IMR-90 (cell line): Measurements from ENCODE around the gene RHOB. TPM values are rescaled to one million over a fixed set of nuclear protein-coding genes. Genes with fewer than 3 reads are reported as not detected.

Experiments used
- ATAC-seq: fragments of 200-7000 bp; cut with Tn5 transposase; 2 replicates; pipeline ENCODE4 v1.9.1; 2020; ENCODE audit warnings: low read depth, mild to moderate bottlenecking, moderate library complexity
- BruUV-seq: library from RNA; stranded (reverse); fragments of 400-500 nt; replicated peaks from 2 replicates; lab custom pipeline; 2021; lab: Mats Ljungman, UMichigan
- CTCF ChIA-PET: fragments of 300-600 bp; formaldehyde crosslinking; extraction: SDS; loops from one replicate; lab custom pipeline; 2021; ENCODE audit warnings: antibody characterized with exemption; lab: Yijun Ruan, JAX
- POLR2A ChIA-PET: fragments of 300-600 bp; sonication (Branson Sonifier 250); formaldehyde crosslinking; loops from one replicate; lab custom pipeline; 2022; ENCODE audit warnings: antibody characterized with exemption; ENCODE audit not compliant: unreplicated experiment; lab: Charles Lee
- DNase-seq: peaks from one replicate; pipeline ENCODE4 v3.0.0; 2013
- H2AFZ ChIP-seq: replicated peaks from 2 replicates; pipeline ENCODE3; 2013; ENCODE audit warnings: low read length, mild to moderate bottlenecking; ENCODE audit not compliant: poor library complexity
- H2AK5ac ChIP-seq: 2 replicates; pipeline ENCODE4 v1.6.1; 2013; ENCODE audit warnings: low read depth, low read length, inconsistent platforms
- H2AK9ac ChIP-seq: replicated peaks from 2 replicates; pipeline ENCODE3; 2013; ENCODE audit warnings: mild to moderate bottlenecking, low read depth, low read length, moderate library complexity; ENCODE audit not compliant: poor library complexity
- H2BK120ac ChIP-seq: 2 replicates; pipeline ENCODE4 v1.6.1; 2013; ENCODE audit warnings: low read depth, low read length, inconsistent platforms
- H2BK15ac ChIP-seq: 3 replicates; pipeline ENCODE4 v1.6.1; 2013; ENCODE audit warnings: low read depth, low read length, inconsistent platforms
- H2BK20ac ChIP-seq: 2 replicates; pipeline ENCODE4 v1.6.1; 2013; ENCODE audit warnings: low read depth, mild to moderate bottlenecking, inconsistent platforms, low read length, moderate library complexity
- H2BK5ac ChIP-seq: 2 replicates; pipeline ENCODE4 v1.6.1; 2013; ENCODE audit warnings: mild to moderate bottlenecking, low read depth, low read length, inconsistent platforms; ENCODE audit not compliant: poor library complexity, severe bottlenecking
- H3K14ac ChIP-seq: replicated peaks from 2 replicates; pipeline ENCODE4 v1.6.1; 2013; ENCODE audit warnings: low read depth, low read length, inconsistent platforms
- H3K18ac ChIP-seq: 2 replicates; pipeline ENCODE4 v1.6.1; 2013; ENCODE audit warnings: low read depth, low read length, control low read depth
- H3K23ac ChIP-seq: 2 replicates; pipeline ENCODE4 v1.6.1; 2013; ENCODE audit warnings: low read depth, low read length, inconsistent platforms
- H3K27ac ChIP-seq: 2 replicates; pipeline ENCODE4 v1.5.1; 2013; ENCODE audit warnings: mild to moderate bottlenecking, control low read depth, low read length; ENCODE audit not compliant: insufficient read depth
- H3K27me3 ChIP-seq: 2 replicates; pipeline ENCODE4 v1.6.1; 2013; ENCODE audit warnings: low read length; ENCODE audit not compliant: control insufficient read depth, insufficient read depth
- H3K36me3 ChIP-seq: 2 replicates; pipeline ENCODE4 v1.6.1; 2013; ENCODE audit warnings: low read length, mixed read lengths; ENCODE audit not compliant: control insufficient read depth, insufficient read depth
- H3K4ac ChIP-seq: 2 replicates; pipeline ENCODE4 v1.6.1; 2013; ENCODE audit warnings: low read depth, low read length, inconsistent platforms
- H3K4me1 ChIP-seq: 2 replicates; pipeline ENCODE4 v1.6.1; 2013; ENCODE audit warnings: low read length, mixed read lengths; ENCODE audit not compliant: control insufficient read depth, insufficient read depth
- H3K4me2 ChIP-seq: 2 replicates; pipeline ENCODE4 v1.6.1; 2013; ENCODE audit warnings: low read depth, mild to moderate bottlenecking, control low read depth, low read length, moderate library complexity
- H3K4me3 ChIP-seq: 2 replicates; pipeline ENCODE4 v1.5.1; 2013; ENCODE audit warnings: low read depth, mild to moderate bottlenecking, control low read depth, low read length, moderate library complexity; ENCODE audit not compliant: insufficient read depth
- H3K56ac ChIP-seq: 2 replicates; pipeline ENCODE4 v1.6.1; 2013; ENCODE audit warnings: low read length, inconsistent platforms; ENCODE audit not compliant: insufficient read depth; ENCODE audit errors: extremely low read depth
- H3K79me1 ChIP-seq, 2 experiments: 2 replicates each; pipeline ENCODE4 v1.6.1; 2013; ENCODE audit warnings: low read length in 2 of 2, inconsistent platforms in 1 of 2, low read depth in 1 of 2
- H3K9ac ChIP-seq: 2 replicates; pipeline ENCODE4 v1.6.1; 2013; ENCODE audit warnings: low read depth, low read length, control low read depth
- H3K9me1 ChIP-seq: 2 replicates; pipeline ENCODE4 v1.6.1; 2013; ENCODE audit warnings: low read length, inconsistent platforms; ENCODE audit not compliant: insufficient read depth
- H3K9me3 ChIP-seq: 2 replicates; pipeline ENCODE4 v1.6.1; 2013; ENCODE audit warnings: low read length; ENCODE audit not compliant: control insufficient read depth, insufficient read depth
- H4K20me1 ChIP-seq: 2 replicates; pipeline ENCODE4 v1.6.1; 2013; ENCODE audit warnings: low read length, inconsistent platforms; ENCODE audit not compliant: insufficient read depth
- H4K5ac ChIP-seq: 2 replicates; pipeline ENCODE4 v1.6.1; 2013; ENCODE audit warnings: mild to moderate bottlenecking, low read depth, low read length, control low read depth
- H4K8ac ChIP-seq, 2 experiments: 2 replicates each; pipeline ENCODE4 v1.6.1; 2013; ENCODE audit warnings: low read depth in 2 of 2, low read length in 2 of 2, control low read depth in 1 of 2, inconsistent platforms in 1 of 2
- H4K91ac ChIP-seq: 2 replicates; pipeline ENCODE4 v1.6.1; 2013; ENCODE audit warnings: low read depth, low read length, inconsistent platforms; ENCODE audit not compliant: insufficient read depth
- BHLHE40 ChIP-seq: fragments of 150-350 bp; IDR thresholded peaks from 2 replicates; pipeline ENCODE4 v1.6.1; 2016; ENCODE audit warnings: mild to moderate bottlenecking, low read depth, low read length
- CEBPB ChIP-seq: IDR thresholded peaks from 2 replicates; pipeline ENCODE4 v1.6.1; 2012; ENCODE audit warnings: low read depth, low read length, improper control_type of control experiment
- CHD1 ChIP-seq: IDR thresholded peaks from 2 replicates; pipeline ENCODE4 v1.6.1; 2012; ENCODE audit warnings: low read depth, low read length, improper control_type of control experiment
- FOS ChIP-seq: fragments of 150-350 bp; IDR thresholded peaks from 2 replicates; pipeline ENCODE4 v1.6.1; 2016; ENCODE audit warnings: low read depth, low read length
- MAFK ChIP-seq: IDR thresholded peaks from 2 replicates; pipeline ENCODE4 v1.6.1; 2012; ENCODE audit warnings: low read depth, low read length, improper control_type of control experiment
- MAZ ChIP-seq: IDR thresholded peaks from 2 replicates; pipeline ENCODE4 v1.6.1; 2012; ENCODE audit warnings: low read depth, mild to moderate bottlenecking, low read length, improper control_type of control experiment, moderate library complexity, borderline replicate concordance
- MXI1 ChIP-seq: IDR thresholded peaks from 2 replicates; pipeline ENCODE4 v1.6.1; 2012; ENCODE audit warnings: low read depth, mild to moderate bottlenecking, low read length, moderate library complexity, borderline replicate concordance
- NFE2L2 ChIP-seq: fragments of 150-350 bp; IDR thresholded peaks from 2 replicates; pipeline ENCODE4 v1.6.1; 2016; ENCODE audit warnings: low read depth, mild to moderate bottlenecking, low read length
- RAD21 ChIP-seq: IDR thresholded peaks from 2 replicates; pipeline ENCODE4 v1.6.1; 2012; ENCODE audit warnings: low read length, improper control_type of control experiment
- RCOR1 ChIP-seq: IDR thresholded peaks from 2 replicates; pipeline ENCODE4 v1.6.1; 2012; ENCODE audit warnings: mild to moderate bottlenecking, low read length, improper control_type of control experiment; ENCODE audit not compliant: insufficient replicate concordance
- RFX5 ChIP-seq: IDR thresholded peaks from 2 replicates; pipeline ENCODE4 v1.8.0; 2012; ENCODE audit warnings: low read depth, mild to moderate bottlenecking, low read length, moderate library complexity
- WGBS, 2 experiments: methylation state at CpG; one replicate each; pipeline versions ENCODE4 v1.1.5 to v1.1.7; 2013; ENCODE audit warnings: missing lambda C conversion rate in 2 of 2; ENCODE audit not compliant: insufficient read length in 1 of 2; ENCODE audit errors: extremely low coverage in 2 of 2; 5-methylcytosine and 5-hydroxymethylcytosine counted together
- dilution Hi-C: fragments of 300-500 bp; cut with HindIII; formaldehyde crosslinking; loops from one replicate; pipeline ENCODE4 v1.14.3; 2018; ENCODE audit warnings: low sequenced_read_pairs; ENCODE audit not compliant: unreplicated experiment
- in situ Hi-C: fragments of 300-500 bp; cut with MboI; formaldehyde crosslinking; loops from 3 replicates; pipeline ENCODE4 v1.14.3; 2019; ENCODE audit warnings: low sequenced_read_pairs, inconsistent platforms, mixed read lengths
- intact Hi-C: fragments of 100-400 bp; cut with micrococcal nuclease; formaldehyde crosslinking; loops from 2 replicates; pipeline ENCODE4 v1.10.0; 2022
- polyA plus RNA-seq, 3 experiments: library from polyadenylated mRNA; depleted of rRNA; stranded (reverse); fragments of >200 nt; gene quantifications; 2 replicates each; pipeline ENCODE4 v1.2.3, GENCODE V29; 2012; ENCODE audit warnings: low replicate concordance in 1 of 3
- total RNA-seq: library from RNA; depleted of rRNA; stranded (reverse); fragments of >200 nt; gene quantifications from 2 replicates; pipeline ENCODE4 v1.2.3, GENCODE V29; 2012
- TF ChIP-seq, protein P1 (sequence below): conservative IDR thresholded peaks from 2 replicates; pipeline ENCODE4 v1.5.1; 2012; ENCODE audit warnings: mild to moderate bottlenecking, low read depth, low read length, improper control_type of control experiment

RHOB gene
- total and polyA plus RNA-seq, 2 of the 4 experiments (the other 2 are of a cell fraction) = 112 to 149 TPM

- no peak for TF ChIP-seq MXI1
Observed at GRCh38 chr2:20436716-20437470, 10.0 kb upstream of the RHOB start (continued).

- H3K23ac ChIP-seq = no peak overlapping the region; the same call in 1 of the 2 replicates
- no CpG with 5 or more reads among the region's 7 CpGs for WGBS, 2 experiments
- no peaks in the 10 kb centered on the region for H3K36me3 ChIP-seq
- H3K9me1 ChIP-seq = peaks cover 13% of the 10 kb centered on the region
- peak overlapping the region; percentile 64 for H2BK120ac ChIP-seq
- peak; percentile 94 for DNase-seq
- H2AK5ac ChIP-seq = peak overlapping the region; percentile 73; the same call in 1 of the 2 replicates
- H3K9ac ChIP-seq = no peak overlapping the region
- no peak overlapping the region for H3K56ac ChIP-seq
- H3K4me3 ChIP-seq = no peak overlapping the region
- intact Hi-C loops = loop anchor here (2.0 to 5.0 kb wide), 2 partner anchors 41 to 60 kb away; no protein-coding TSS in a partner anchor
- peak overlapping the region; percentile 87 for H4K5ac ChIP-seq
- peak overlapping the region; percentile 64 for H3K4me2 ChIP-seq
- H3K14ac ChIP-seq = peak overlapping the region; percentile 10
- H4K20me1 ChIP-seq = no peaks in the 10 kb centered on the region
- peak; percentile 79 for ATAC-seq
- peak overlapping the region; percentile 67 for H2BK20ac ChIP-seq
- H2AFZ ChIP-seq = peak overlapping the region; percentile 56
- in situ Hi-C loops = no loop called here
- H2BK15ac ChIP-seq = peak overlapping the region; percentile 59; the same call in 1 of the 3 replicates
- H3K9me3 ChIP-seq = no peaks in the 10 kb centered on the region
- H2AK9ac ChIP-seq = peak overlapping the region; percentile 57
- no peaks in the 10 kb centered on the region for H3K79me1 ChIP-seq
- no peaks in the 10 kb centered on the region for H3K27me3 ChIP-seq
- H4K8ac ChIP-seq = peak overlapping the region in 1 of 2 experiments; percentile 72; a peak in 1 of 4 replicates
- H3K18ac ChIP-seq = peak overlapping the region; percentile 95
- H3K4ac ChIP-seq = peak overlapping the region; percentile 37
- H3K27ac ChIP-seq = peak overlapping the region; percentile 26
- peaks cover 5% of the 10 kb centered on the region for H3K4me1 ChIP-seq
- POLR2A ChIA-PET = interaction anchor here (0.8 kb wide), 1 partner anchor 9 kb away, joined by 3 read pairs; no protein-coding TSS in a partner anchor
- H2BK5ac ChIP-seq = no peak overlapping the region
- H4K91ac ChIP-seq = 0 out of 2 replicates have a peak overlapping the region, but pooled peaks have one; percentile 21
- dilution Hi-C loops = no loop called here
- BruUV-seq = no TSS peak
- CTCF ChIA-PET = interaction anchor here (0.9 to 2.2 kb wide), 4 partner anchors 11 to 197 kb away, joined by 4 to 18 read pairs (median 6); no protein-coding TSS in a partner anchor
- TF ChIP-seq MXI1 (no peak), RAD21 (0 out of 2 replicates have a peak, but pooled peaks have one; percentile 10), MAZ (no peak), BHLHE40 (0 out of 2 replicates have a peak, but pooled peaks have one; percentile 26), RCOR1 (no peak), CEBPB (peak; percentile 97), MAFK (no peak), FOS (peak; percentile 91), RFX5 (no peak), NFE2L2 (no peak), CHD1 (no peak)
- TF ChIP-seq, protein P1, sequence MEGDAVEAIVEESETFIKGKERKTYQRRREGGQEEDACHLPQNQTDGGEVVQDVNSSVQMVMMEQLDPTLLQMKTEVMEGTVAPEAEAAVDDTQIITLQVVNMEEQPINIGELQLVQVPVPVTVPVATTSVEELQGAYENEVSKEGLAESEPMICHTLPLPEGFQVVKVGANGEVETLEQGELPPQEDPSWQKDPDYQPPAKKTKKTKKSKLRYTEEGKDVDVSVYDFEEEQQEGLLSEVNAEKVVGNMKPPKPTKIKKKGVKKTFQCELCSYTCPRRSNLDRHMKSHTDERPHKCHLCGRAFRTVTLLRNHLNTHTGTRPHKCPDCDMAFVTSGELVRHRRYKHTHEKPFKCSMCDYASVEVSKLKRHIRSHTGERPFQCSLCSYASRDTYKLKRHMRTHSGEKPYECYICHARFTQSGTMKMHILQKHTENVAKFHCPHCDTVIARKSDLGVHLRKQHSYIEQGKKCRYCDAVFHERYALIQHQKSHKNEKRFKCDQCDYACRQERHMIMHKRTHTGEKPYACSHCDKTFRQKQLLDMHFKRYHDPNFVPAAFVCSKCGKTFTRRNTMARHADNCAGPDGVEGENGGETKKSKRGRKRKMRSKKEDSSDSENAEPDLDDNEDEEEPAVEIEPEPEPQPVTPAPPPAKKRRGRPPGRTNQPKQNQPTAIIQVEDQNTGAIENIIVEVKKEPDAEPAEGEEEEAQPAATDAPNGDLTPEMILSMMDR = no peak
Observed at GRCh38 chr2:20438334-20439192, 8.3 kb upstream of the RHOB start.
